HFF-Myc (cell line): ENCODE results near the gene SERPINF2.

Experiments used
- DNase-seq: peaks from one replicate; pipeline ENCODE4 v3.0.0-alpha.2; 2011; ENCODE audit warnings: low read depth; ENCODE audit errors: extremely low read depth
- H3K4me3 ChIP-seq: replicated peaks from 2 replicates; pipeline ENCODE4 v1.5.1; 2011; ENCODE audit warnings: low read depth, mild to moderate bottlenecking, control low read depth, low read length
- TF ChIP-seq, protein P1 (sequence below): IDR thresholded peaks from 2 replicates; pipeline ENCODE4 v1.5.1; 2012; ENCODE audit warnings: mild to moderate bottlenecking, low read depth, low read length, control low read depth; ENCODE audit errors: missing control alignments

SERPINF2 gene

DNA sequence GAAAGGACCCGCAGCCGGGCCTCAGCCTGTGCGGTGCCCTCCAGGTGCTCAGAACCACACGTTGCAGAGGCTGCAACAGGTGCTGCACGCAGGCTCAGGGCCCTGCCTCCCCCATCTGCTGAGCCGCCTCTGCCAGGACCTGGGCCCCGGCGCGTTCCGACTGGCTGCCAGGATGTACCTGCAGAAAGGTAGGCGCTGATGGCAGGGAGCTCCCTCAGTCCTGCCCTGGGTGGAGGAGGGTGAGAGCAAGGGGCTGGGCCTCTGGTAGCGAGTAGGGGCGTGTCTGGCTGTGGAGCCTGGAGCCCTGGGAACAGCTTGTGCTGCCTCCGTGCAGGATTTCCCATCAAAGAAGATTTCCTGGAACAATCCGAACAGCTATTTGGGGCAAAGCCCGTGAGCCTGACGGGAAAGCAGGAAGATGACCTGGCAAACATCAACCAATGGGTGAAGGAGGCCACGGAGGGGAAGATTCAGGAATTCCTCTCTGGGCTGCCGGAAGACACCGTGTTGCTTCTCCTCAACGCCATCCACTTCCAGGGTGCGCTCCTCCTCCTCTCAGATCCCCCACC lies 4.4 kb downstream of the SERPINF2 start:
- no peak for DNase-seq
- TF ChIP-seq, protein P1, sequence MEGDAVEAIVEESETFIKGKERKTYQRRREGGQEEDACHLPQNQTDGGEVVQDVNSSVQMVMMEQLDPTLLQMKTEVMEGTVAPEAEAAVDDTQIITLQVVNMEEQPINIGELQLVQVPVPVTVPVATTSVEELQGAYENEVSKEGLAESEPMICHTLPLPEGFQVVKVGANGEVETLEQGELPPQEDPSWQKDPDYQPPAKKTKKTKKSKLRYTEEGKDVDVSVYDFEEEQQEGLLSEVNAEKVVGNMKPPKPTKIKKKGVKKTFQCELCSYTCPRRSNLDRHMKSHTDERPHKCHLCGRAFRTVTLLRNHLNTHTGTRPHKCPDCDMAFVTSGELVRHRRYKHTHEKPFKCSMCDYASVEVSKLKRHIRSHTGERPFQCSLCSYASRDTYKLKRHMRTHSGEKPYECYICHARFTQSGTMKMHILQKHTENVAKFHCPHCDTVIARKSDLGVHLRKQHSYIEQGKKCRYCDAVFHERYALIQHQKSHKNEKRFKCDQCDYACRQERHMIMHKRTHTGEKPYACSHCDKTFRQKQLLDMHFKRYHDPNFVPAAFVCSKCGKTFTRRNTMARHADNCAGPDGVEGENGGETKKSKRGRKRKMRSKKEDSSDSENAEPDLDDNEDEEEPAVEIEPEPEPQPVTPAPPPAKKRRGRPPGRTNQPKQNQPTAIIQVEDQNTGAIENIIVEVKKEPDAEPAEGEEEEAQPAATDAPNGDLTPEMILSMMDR: no peak

DNA sequence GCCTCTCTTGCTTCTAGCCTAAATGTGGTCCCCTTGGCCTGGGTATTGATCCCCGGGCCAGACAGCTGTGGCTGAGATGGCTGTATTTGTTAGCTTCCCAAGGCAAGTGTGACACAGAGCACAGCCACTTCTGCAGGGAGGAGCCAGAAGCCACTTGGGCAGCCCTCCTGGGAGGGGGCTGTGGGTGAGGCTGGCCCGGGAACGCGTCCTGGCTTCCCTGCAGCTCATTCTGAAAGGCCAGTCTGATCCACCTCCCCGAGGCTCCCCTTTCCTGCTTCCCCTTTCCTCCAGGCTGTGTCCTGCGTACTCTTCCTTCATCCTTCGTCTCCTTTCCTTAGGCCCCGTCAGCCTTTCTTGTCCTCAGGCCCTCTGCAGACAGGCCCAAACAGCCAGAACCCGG lies 8.0 kb downstream of the SERPINF2 start:
- TF ChIP-seq, protein P1: no peak
- no peak overlapping the region for H3K4me3 ChIP-seq
- no peak for DNase-seq

More for the DNA sequence above, 4.4 kb downstream of the SERPINF2 start:
- H3K4me3 ChIP-seq: no peak overlapping the region

DNA sequence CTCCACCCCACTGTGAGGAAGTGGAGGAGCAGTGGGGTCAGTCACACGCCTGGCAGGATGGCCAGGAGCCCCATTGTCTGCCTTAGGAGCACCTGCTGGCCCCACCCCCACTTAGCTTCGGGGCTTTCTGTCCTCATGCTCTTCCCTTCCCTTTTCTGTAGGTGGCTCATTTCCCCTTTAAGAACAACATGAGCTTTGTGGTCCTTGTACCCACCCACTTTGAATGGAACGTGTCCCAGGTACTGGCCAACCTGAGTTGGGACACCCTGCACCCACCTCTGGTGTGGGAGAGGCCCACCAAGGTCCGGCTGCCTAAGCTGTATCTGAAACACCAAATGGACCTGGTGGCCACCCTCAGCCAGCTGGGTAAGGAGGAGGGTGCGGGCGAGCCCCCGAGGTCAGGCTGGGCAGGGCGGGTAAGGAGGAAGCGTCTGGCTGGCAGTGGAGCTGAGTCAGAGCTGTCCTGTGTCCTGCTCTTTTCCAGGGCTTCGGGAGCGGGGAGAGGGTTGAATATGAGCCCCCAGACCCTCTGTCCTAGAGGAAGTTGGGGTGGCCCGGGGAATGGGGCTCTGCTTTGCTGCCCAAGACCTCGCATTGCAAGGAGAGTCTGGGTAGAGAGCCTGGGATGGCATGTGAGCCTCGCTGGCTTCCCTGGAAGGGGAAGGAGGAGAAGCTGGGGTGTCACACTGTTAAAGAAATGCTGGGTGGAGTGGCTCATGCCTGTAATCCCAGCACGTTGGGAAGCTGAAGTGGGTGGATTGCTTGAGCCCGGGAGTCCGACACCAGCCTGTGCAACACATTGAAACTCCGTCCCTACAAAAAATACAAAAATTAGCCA lies 10.0 kb downstream of the SERPINF2 start:
- TF ChIP-seq, protein P1: no peak
- no peak for DNase-seq
- no peak overlapping the region for H3K4me3 ChIP-seq

DNA sequence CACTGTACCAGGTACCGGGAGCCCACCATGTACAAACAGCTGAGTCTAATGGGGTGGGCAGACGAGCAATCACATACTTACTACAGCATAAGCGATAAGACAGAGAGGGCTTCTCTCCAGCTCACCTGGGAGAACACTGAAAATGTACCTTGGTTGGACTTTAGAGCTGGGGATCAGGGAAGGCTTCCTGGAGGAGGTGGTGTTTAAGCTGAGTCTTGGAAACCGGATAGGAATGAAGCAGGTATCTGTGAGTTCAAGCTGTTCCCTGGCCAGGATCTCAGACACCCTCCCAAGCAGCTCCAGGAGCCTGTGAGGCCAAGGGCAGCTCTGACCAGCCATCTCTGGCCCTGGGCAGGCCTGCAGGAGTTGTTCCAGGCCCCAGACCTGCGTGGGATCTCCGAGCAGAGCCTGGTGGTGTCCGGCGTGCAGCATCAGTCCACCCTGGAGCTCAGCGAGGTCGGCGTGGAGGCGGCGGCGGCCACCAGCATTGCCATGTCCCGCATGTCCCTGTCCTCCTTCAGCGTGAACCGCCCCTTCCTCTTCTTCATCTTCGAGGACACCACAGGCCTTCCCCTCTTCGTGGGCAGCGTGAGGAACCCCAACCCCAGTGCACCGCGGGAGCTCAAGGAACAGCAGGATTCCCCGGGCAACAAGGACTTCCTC lies 11.2 kb downstream of the SERPINF2 start:
- no peak for DNase-seq
- no peak overlapping the region for H3K4me3 ChIP-seq
- TF ChIP-seq, protein P1: no peak

DNA sequence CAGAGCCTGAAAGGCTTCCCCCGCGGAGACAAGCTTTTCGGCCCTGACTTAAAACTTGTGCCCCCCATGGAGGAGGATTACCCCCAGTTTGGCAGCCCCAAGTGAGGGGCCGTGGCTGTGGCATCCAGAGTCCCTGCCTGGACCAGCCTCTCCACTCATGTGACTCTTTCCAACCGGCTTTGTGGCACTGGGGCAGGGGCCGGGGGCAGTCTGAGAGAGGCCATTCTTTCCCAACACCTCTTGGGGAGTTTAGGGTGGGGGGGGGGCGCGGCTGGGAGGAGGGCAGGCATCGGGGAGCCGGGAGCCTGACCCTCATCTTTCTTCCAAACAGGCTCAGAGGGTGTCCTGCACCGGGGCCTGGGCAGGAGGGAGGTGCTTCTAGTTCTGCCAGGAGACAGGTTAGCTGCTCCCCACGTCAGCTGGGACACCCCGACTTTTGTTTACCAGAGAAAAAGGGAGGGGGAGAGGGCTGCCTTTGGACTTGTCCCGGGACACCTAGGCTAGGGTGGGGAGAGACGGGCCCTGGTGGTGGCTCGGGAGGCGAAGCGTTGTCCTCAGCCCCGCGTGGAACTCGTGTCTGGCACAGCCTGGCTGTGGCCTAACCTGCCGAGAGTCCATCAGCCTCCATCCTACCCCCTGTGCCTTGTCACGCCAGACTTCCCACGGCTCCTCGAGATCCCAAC lies 11.9 kb downstream of the SERPINF2 start:
- DNase-seq: no peak
- no peak overlapping the region for H3K4me3 ChIP-seq
- TF ChIP-seq, protein P1: no peak

DNA sequence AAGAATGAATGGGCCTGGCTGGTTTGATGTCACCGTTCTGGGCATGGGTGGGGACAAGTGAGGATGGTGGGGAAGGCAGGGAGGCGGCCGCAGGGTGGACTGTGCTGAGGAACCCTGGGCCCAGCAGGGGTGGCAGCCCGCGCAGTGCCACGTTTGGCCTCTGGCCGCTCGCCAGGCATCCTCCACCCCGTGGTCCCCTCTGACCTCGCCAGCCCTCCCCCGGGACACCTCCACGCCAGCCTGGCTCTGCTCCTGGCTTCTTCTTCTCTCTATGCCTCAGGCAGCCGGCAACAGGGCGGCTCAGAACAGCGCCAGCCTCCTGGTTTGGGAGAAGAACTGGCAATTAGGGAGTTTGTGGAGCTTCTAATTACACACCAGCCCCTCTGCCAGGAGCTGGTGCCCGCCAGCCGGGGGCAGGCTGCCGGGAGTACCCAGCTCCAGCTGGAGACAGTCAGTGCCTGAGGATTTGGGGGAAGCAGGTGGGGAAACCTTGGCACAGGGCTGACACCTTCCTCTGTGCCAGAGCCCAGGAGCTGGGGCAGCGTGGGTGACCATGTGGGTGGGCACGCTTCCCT lies 12.7 kb downstream of the SERPINF2 start:
- DNase-seq: no peak
- H3K4me3 ChIP-seq: no peak overlapping the region
- TF ChIP-seq, protein P1: no peak
